T-helper 9 cell (primary cell): ENCODE measurements around the gene TNRC6C.

Experiments
- DNase-seq: peaks from one replicate; pipeline ENCODE4 v3.0.0-alpha.2; 2020

Gene TNRC6C

GRCh38 chr17:78143214-78144146, 185.0 kb downstream of the TNRC6C start:
- no peak for DNase-seq

GRCh38 chr17:78144147-78144719, 185.7 kb downstream of the TNRC6C start:
- no peak for DNase-seq

GRCh38 chr17:78144736-78145641, 186.5 kb downstream of the TNRC6C start:
- DNase-seq: no peak

GRCh38 chr17:78146471-78146869, 188.0 kb downstream of the TNRC6C start:
- DNase-seq: no peak

- DNase-seq: no peak
These were observed 188.4 kb downstream of the TNRC6C start for GRCh38 chr17:78146881-78147280.

- no peak for DNase-seq
These were observed 189.0 kb downstream of the TNRC6C start for GRCh38 chr17:78147315-78147998.

GRCh38 chr17:78148286-78149016, 189.9 kb downstream of the TNRC6C start:
- no peak for DNase-seq

- no peak for DNase-seq
These were observed 193.1 kb downstream of the TNRC6C start for GRCh38 chr17:78151514-78152008.

GRCh38 chr17:78154903-78155811, 196.7 kb downstream of the TNRC6C start:
- DNase-seq: no peak
